GM18873 (cell line): ENCODE measurements around the gene LCN6.
"Not testable (repeated sequence)": the region's sequence is repeated elsewhere in the genome, so short reads cannot be mapped to it uniquely, and the experiment has no call there.

Source experiments
- ATAC-seq: cut with Tn5 transposase; IDR thresholded peaks from one replicate; pipeline ENCODE4 v1.9.1; 2021; ENCODE audit warnings: mild to moderate bottlenecking, moderate library complexity, moderate number of reproducible peaks; ENCODE audit not compliant: unreplicated experiment, low FRiP score

Gene LCN6

GRCh38 chr9:136760834-136761544, 12.7 kb upstream of the LCN6 start:
- ATAC-seq = not testable (repeated sequence)

GRCh38 chr9:136760424-136760823, 12.1 kb upstream of the LCN6 start:
- no peak for ATAC-seq

- no peak for ATAC-seq
These were observed 11.4 kb upstream of the LCN6 start for GRCh38 chr9:136759436-136760325.

GRCh38 chr9:136759001-136759400, 10.7 kb upstream of the LCN6 start:
- ATAC-seq = no peak

GRCh38 chr9:136757751-136758140, 9.4 kb upstream of the LCN6 start:
- ATAC-seq = no peak

GRCh38 chr9:136757328-136757727, 9.0 kb upstream of the LCN6 start:
- no peak for ATAC-seq

- ATAC-seq = no peak
These were observed 8.5 kb upstream of the LCN6 start for GRCh38 chr9:136756836-136757235.

- ATAC-seq = no peak
These were observed 7.8 kb upstream of the LCN6 start for GRCh38 chr9:136756134-136756438.

- ATAC-seq = not testable (repeated sequence)
These were observed 7.2 kb upstream of the LCN6 start for GRCh38 chr9:136755302-136756133.

GRCh38 chr9:136754626-136755301, 6.4 kb upstream of the LCN6 start:
- ATAC-seq = no peak

GRCh38 chr9:136754059-136754572, 5.8 kb upstream of the LCN6 start:
- no peak for ATAC-seq

- no peak for ATAC-seq
These were observed 5.2 kb upstream of the LCN6 start for GRCh38 chr9:136753371-136754058.

- no peak for ATAC-seq
These were observed 3.5 kb upstream of the LCN6 start for GRCh38 chr9:136751814-136752213.

- ATAC-seq = no peak
These were observed 2.9 kb upstream of the LCN6 start for GRCh38 chr9:136751244-136751643.

- ATAC-seq = no peak
These were observed 2.2 kb upstream of the LCN6 start for GRCh38 chr9:136750526-136750925.

GRCh38 chr9:136748666-136749611, 614 bp upstream of the LCN6 start:
- ATAC-seq = no peak

- no peak for ATAC-seq
These were observed 914 bp downstream of the LCN6 start for GRCh38 chr9:136747161-136748060.

GRCh38 chr9:136746621-136747020, 1.7 kb downstream of the LCN6 start:
- ATAC-seq = no peak
